Fibroblast of skin of left quadriceps (primary cell): Measurements from ENCODE around the gene OPCML.
A peak's percentile ranks its signal among the peaks of the same experiment; 100 is the strongest.

Source experiments
- DNase-seq, 2 experiments: peaks; one replicate each; pipeline ENCODE4 v3.0.0-alpha.2; 2013; ENCODE audit warnings: low read depth in 2 of 2

Gene OPCML

DNA sequence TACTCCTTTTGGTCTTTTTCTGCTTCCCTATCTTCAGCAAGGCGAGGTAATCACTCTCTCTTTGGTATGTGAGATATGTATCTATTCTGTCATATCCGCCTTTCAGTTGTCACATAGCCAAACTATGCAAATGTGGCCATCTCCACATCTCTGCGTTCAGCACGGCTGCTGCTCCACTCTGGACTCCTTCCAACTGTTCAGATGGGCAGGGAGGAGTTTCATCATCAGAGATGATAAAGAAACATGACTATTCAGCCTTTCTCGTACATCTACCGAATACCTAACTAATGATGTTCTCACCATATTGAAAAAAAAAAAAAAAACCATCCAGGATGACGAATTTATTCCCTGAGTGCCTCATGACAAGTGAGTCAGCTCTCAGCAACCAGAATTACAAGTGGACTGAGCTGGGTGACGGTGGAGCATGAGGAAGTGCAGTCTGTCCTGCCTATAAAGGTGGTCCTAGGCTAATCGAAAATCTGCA is 899.6 kb downstream of the OPCML start:
- DNase-seq = peak; percentile 99

- DNase-seq = peak in 1 of 2 experiments; percentile 5
Measured at GRCh38 chr11:132631989-132632388, 900.3 kb downstream of the OPCML start.

DNA sequence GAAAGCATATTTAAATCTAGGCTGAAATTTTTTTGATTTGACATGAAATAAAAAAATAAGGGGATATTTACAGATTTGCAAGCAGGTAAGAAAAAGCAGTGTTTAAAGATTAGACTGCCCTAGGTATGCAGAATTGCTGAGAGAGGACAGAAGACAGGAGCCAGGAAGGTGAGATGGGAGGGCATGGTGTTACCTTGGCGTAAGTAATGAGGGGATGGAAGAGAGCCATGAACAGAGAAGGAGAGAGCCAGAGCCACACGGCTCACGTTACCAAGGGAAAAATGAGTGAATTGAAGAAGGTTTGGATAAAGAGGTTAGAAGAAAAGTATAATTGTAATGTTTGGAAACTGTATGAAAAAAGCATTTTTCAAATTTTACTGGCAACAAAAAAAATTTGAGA is 904.3 kb downstream of the OPCML start:
- DNase-seq = no peak

GRCh38 chr11:132626446-132626845 is 905.9 kb downstream of the OPCML start:
- DNase-seq = no peak

DNA sequence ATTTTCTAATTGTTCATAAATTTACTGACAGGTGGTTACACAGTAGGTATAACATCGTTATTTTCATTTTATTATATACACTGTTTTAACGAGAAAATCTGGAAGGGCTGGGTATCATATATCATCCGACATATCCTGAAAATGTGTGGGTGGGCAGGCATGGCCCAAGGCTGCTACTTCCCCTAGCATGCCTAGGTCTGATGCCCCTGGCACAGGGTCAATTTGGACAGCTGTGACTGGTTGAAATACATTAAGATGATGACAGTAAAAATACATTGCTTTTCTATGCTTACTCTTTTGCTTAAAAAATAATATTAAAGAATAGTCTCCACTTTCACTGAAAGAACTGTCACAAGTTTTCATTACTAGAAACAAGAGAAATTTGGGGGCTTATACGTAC is 908.8 kb downstream of the OPCML start:
- no peak for DNase-seq

DNA sequence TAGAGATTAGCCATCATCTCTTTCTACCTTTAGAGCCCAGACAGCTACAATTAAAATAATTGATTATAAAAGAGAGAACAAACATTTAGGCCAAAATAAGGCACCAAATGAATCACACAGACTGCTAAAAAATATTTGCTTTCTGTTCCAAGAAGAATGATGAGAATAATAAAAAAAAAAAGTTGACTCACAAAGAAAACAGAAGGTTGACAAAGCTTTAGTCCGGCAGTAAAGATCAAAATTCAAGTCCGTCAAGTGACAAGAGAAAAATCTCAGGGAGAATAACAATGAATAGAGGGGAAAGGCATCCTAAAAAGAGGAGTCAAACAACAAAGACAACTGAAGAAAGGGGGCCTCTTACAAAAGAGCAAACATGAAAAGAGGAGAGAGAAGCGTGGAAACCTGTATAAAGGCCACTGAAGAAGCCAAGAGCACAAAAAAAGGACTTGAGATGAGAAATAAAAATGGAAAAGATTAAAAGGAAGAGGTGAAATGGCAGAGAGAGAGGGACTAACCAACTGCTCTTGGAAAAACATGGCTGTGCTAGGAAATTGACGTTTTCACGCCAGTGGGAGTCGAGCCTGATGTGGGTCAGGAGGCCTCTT is 910.2 kb downstream of the OPCML start:
- DNase-seq = no peak

GRCh38 chr11:132620423-132620822 is 911.9 kb downstream of the OPCML start:
- DNase-seq = no peak

GRCh38 chr11:132610791-132611190 is 921.5 kb downstream of the OPCML start:
- DNase-seq = no peak

DNA sequence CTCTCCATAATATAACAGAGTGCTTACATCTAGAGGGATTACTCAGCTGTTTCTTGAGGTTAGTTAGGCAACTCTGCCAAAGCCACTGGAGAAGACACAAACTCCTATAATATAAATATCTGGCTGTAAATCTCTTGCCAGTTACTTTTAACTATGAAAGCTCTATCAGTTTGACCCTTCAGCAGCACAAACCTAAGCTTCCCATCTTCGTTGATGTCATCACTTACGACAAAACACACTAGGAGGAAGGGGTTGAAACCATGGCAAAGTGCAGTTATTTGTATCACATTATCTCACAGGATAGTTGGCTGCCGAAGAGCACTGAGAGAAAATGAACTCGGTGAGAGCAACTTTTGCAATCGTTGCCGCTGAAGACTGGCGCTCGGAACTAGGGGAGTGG is 922.1 kb downstream of the OPCML start:
- DNase-seq = peak in 1 of 2 experiments; percentile 39

- no peak for DNase-seq
Measured at GRCh38 chr11:132607575-132607974, 924.7 kb downstream of the OPCML start.

DNA sequence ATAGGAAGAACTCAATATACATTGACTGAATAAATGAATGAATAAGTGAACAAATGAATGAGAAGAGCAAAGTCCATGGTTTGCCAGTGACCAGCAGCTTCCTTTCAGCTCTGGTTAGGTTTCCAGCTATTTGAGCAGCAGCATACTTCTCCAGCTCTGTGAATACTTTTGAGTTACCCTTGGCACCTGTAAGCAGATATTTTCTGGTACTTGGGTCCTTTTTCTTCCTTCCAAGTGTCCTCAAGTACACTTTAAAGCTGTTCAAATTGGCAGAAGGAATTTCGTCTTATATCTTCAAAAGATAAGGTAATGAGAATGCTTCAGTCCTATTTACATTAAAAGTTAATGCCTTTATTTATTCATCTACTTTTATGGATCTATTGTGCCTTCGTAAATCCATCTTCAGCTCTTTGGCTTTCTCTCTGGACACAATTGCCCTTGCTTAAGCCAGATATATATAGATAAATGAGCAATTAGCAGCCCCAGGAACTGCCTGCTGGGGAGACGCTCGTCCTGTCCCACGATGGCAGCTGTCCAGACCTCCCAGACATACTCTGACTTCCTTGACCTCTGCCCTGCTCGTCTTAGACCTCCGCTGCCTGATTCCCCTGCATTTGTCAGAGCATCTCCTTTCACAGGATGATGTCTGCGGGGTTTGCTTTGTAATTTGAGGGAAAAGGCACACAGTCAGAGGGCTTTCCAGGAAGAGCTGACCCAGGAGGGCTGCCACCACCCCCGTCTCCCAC is 926.3 kb downstream of the OPCML start:
- no peak for DNase-seq

- DNase-seq = peak; percentile 68 to 74
Measured at GRCh38 chr11:132604431-132604830, 927.9 kb downstream of the OPCML start.

DNA sequence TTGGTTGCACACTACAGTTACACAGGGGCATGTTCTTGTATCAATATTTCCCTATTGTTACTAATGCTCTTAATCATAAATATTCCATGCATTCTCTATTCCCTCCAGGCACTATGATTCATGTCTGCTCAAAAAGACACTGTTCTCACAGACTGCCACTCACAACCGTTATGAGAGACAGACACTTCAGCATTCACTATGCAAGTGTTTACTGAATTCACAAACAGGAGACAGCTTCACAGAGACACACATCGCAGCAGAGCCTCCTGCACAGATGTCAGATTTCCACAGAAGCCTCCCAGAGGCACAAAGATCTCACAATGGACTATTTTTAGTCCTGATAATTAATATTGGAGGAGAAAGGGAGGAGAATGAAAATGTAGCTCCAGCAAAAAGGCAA is 930.4 kb downstream of the OPCML start:
- DNase-seq = no peak

DNA sequence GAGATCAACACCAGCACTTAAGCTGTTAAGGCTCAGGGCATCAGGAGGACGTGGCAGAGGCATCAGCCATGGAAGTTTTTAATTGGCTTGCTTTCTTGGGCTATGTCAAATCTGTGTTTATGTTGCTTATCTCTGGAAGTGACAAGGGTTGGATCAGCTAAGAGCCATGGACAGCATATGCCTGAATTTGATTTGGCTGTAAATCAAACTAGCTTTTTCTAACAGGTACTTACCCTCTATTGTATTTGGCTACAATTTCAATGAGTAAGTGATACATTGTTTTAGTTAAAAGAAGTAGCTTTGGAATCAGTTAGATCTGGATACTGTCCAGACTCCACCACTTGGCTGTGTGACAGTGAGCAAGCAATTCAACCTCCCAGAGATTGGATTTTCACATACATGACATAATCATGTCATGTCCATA is 936.6 kb downstream of the OPCML start:
- DNase-seq = peak; percentile 16

GRCh38 chr11:132595246-132595645 is 937.1 kb downstream of the OPCML start:
- no peak for DNase-seq

- no peak for DNase-seq
Measured at GRCh38 chr11:132590986-132591385, 941.3 kb downstream of the OPCML start.

- no peak for DNase-seq
Measured at GRCh38 chr11:132590554-132590953, 941.7 kb downstream of the OPCML start.

DNA sequence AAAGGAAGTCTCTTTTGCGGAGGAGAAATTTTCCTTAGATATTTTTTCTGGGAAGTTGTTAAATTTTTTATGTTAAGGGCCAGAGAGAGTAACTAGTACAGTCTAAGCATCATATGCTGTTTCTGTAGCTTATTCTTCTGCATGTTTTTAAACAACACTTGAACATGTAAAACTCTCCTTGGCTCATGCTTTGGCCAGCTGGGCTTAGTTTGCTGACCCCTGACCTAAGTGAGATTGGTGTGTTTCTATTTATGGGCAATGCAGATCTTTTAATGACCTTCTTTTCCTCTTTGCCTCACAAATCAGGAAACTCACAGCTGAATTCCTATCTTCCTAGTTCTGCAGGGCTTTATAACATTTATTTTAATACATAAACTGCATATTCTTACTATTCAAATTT is 942.5 kb downstream of the OPCML start:
- no peak for DNase-seq

DNA sequence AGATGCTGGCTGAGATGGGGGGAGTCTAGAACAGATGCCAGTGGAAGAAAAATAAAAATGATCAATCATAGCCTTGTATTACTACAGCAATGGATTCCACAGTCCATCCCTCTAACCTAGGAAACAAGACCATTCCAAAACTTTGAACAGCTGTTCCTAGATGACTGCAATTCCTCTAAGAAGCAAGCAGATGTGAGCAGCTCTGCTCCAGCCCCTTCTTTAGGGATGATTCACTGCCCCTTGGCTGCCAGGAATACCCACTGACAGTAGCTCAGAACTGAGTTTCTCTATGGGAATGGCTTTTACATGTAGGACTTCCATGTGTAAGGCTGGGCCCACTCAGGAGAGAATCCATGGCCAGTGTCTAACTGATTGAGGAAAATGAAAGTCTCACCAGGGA is 943.9 kb downstream of the OPCML start:
- DNase-seq = peak; percentile 19 to 20

GRCh38 chr11:132587716-132588115 is 944.6 kb downstream of the OPCML start:
- DNase-seq = no peak

DNA sequence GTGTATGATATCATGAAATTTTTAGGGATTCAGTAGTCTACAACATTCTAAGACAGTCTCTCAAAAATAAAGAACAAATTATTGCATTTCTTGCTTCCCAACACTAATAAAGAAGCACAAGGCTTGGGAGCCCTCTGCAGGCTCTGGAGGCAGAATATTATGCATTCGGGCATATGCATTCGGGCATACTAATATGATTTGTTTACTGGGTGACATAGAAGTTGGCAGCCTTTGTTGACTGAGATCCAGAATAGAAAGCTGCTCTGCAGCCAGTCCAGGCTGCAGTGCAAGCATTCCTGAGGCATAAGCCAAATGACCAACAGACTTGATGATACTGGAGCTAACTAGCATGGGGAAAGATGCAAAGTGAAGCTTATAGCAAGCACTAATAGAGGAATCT is 945.5 kb downstream of the OPCML start:
- no peak for DNase-seq

GRCh38 chr11:132579634-132580327 is 952.5 kb downstream of the OPCML start:
- DNase-seq = no peak

- DNase-seq = no peak
Measured at GRCh38 chr11:132579136-132579535, 953.2 kb downstream of the OPCML start.
